H1 (cell line): Measurements from ENCODE around the gene EPN3. TPM values are rescaled to one million over a fixed set of nuclear protein-coding genes. Genes with fewer than 3 reads are reported as not detected.

Experiments used
- CTCF ChIA-PET: fragments of 300-600 bp; sonication (Branson Sonifier 250); formaldehyde crosslinking; loops from one replicate; lab custom pipeline; 2021; ENCODE audit not compliant: partially characterized antibody; lab: Charles Lee
- POLR2A ChIA-PET: fragments of 300-600 bp; sonication (Branson Sonifier 250); formaldehyde crosslinking; loops from one replicate; lab custom pipeline; 2021; ENCODE audit warnings: inconsistent platforms; ENCODE audit not compliant: partially characterized antibody; lab: Charles Lee
- DNase-seq, 2 experiments: peaks; one replicate each; pipeline versions ENCODE4 v3.0.0 to v3.0.0-alpha.2; 2010 to 2022; ENCODE audit warnings: low spot score in 2 of 2, low read depth in 1 of 2, mixed read lengths in 1 of 2
- FAIRE-seq: peaks from 2 replicates; lab custom pipeline; 2011; peaks lifted over from hg19 to GRCh38; lab: Jason Lieb, UNC
- H2AFZ ChIP-seq: 2 replicates; pipeline ENCODE4 v1.8.1; 2012; ENCODE audit warnings: low read length, inconsistent platforms
- H2AK5ac ChIP-seq: 2 replicates; pipeline ENCODE4 v1.6.1; 2013; ENCODE audit warnings: low read depth, low read length
- H2BK120ac ChIP-seq: replicated peaks from 2 replicates; pipeline ENCODE3; 2013; ENCODE audit warnings: low read depth, low read length, inconsistent platforms
- H2BK12ac ChIP-seq: 2 replicates; pipeline ENCODE4 v1.6.1; 2013; ENCODE audit warnings: low read depth, low read length
- H2BK15ac ChIP-seq: 2 replicates; pipeline ENCODE4 v1.6.1; 2013; ENCODE audit warnings: low read length
- H2BK20ac ChIP-seq: 2 replicates; pipeline ENCODE4 v1.6.1; 2013; ENCODE audit warnings: low read length
- H2BK5ac ChIP-seq: 2 replicates; pipeline ENCODE4 v1.6.1; 2013; ENCODE audit warnings: low read depth, low read length
- H3K14ac ChIP-seq: 2 replicates; pipeline ENCODE4 v1.6.1; 2013; ENCODE audit warnings: inconsistent platforms; ENCODE audit not compliant: insufficient read length
- H3K18ac ChIP-seq: 2 replicates; pipeline ENCODE4 v1.6.1; 2013; ENCODE audit warnings: low read length; ENCODE audit errors: extremely low read depth
- H3K23ac ChIP-seq: 2 replicates; pipeline ENCODE4 v1.6.1; 2013; ENCODE audit warnings: inconsistent platforms; ENCODE audit not compliant: insufficient read length
- H3K23me2 ChIP-seq: 2 replicates; pipeline ENCODE4 v1.6.1; 2013; ENCODE audit warnings: low read depth, low read length
- H3K27ac ChIP-seq: 2 replicates; pipeline ENCODE4 v1.6.1; 2011; ENCODE audit warnings: low read depth, low read length, inconsistent platforms
- H3K27me3 ChIP-seq, 4 experiments: replicated peaks in 1 of 4; 1 replicate in 1 of 4; 2 replicates in 3 of 4; pipeline versions ENCODE4 v1.6.1 to v1.8.1; 2011 to 2013; ENCODE audit warnings: low read length in 3 of 4, mild to moderate bottlenecking in 3 of 4, inconsistent platforms in 2 of 4, mixed read lengths in 2 of 4, moderate library complexity in 1 of 4; ENCODE audit not compliant: control insufficient read depth in 3 of 4, insufficient read depth in 3 of 4; ENCODE audit errors: extremely low read depth in 1 of 4
- H3K36me3 ChIP-seq, 4 experiments: 2 replicates each; pipeline versions ENCODE4 v1.6.1 to v1.8.1; 2011 to 2013; ENCODE audit warnings: mild to moderate bottlenecking in 4 of 4, low read length in 3 of 4, moderate library complexity in 2 of 4, control low read depth in 1 of 4, inconsistent platforms in 1 of 4; ENCODE audit not compliant: insufficient read depth in 4 of 4, control insufficient read depth in 2 of 4
- H3K4ac ChIP-seq: replicated peaks from 2 replicates; pipeline ENCODE3; 2013; ENCODE audit warnings: low read length, low read depth, mixed read lengths, inconsistent platforms; ENCODE audit not compliant: insufficient read length
- H3K4me1 ChIP-seq, 4 experiments: replicated peaks in 1 of 4; 1 replicate in 1 of 4; 2 replicates in 3 of 4; pipeline versions ENCODE4 v1.6.1 to v1.8.1; 2011 to 2013; ENCODE audit warnings: low read length in 3 of 4, inconsistent platforms in 2 of 4, mixed read lengths in 1 of 4; ENCODE audit not compliant: insufficient read depth in 4 of 4, control insufficient read depth in 3 of 4
- H3K4me2 ChIP-seq, 2 experiments: 2 replicates each; pipeline versions ENCODE4 v1.6.1 to v1.8.1; 2011 to 2013; ENCODE audit warnings: low read depth in 2 of 2, low read length in 2 of 2, control low read depth in 1 of 2, inconsistent platforms in 1 of 2, mild to moderate bottlenecking in 1 of 2; ENCODE audit not compliant: insufficient read depth in 1 of 2
- H3K4me3 ChIP-seq, 4 experiments: fragments of 200-600, 300-600 bp in 1 of 4; sonication (generic), shearing (Covaris generic), sonication (Bioruptor Twin) in 1 of 4; 2 replicates each; pipeline versions ENCODE4 v1.5.1 to v1.8.1; 2011 to 2016; ENCODE audit warnings: low read length in 4 of 4, low read depth in 3 of 4, control low read depth in 2 of 4, inconsistent platforms in 2 of 4, mild to moderate bottlenecking in 2 of 4, mixed read lengths in 1 of 4, moderate library complexity in 1 of 4; ENCODE audit not compliant: insufficient read depth in 2 of 4; ENCODE audit errors: extremely low read depth in 1 of 4
- H3K56ac ChIP-seq: replicated peaks from 2 replicates; pipeline ENCODE3; 2013; ENCODE audit warnings: low read depth, mild to moderate bottlenecking, mixed read lengths, low read length, inconsistent platforms; ENCODE audit not compliant: insufficient read length
- H3K79me1 ChIP-seq: 2 replicates; pipeline ENCODE4 v1.6.1; 2013; ENCODE audit warnings: low read depth, low read length, control low read depth
- H3K79me2 ChIP-seq, 2 experiments: 2 replicates each; pipeline versions ENCODE4 v1.6.1 to v1.8.1; 2012 to 2013; ENCODE audit warnings: low read length in 2 of 2, mild to moderate bottlenecking in 2 of 2, inconsistent platforms in 1 of 2; ENCODE audit not compliant: insufficient read depth in 2 of 2, control insufficient read depth in 1 of 2
- H3K9ac ChIP-seq, 4 experiments: replicated peaks in 1 of 4; 1 replicate in 1 of 4; 2 replicates in 3 of 4; pipeline versions ENCODE4 v1.6.1 to v1.8.1; 2011 to 2013; ENCODE audit warnings: low read depth in 3 of 4, low read length in 3 of 4, control low read depth in 2 of 4, mild to moderate bottlenecking in 2 of 4, moderate library complexity in 2 of 4, inconsistent platforms in 1 of 4; ENCODE audit errors: extremely low read depth in 1 of 4
- H3K9me3 ChIP-seq, 2 experiments: 2 replicates each; pipeline versions ENCODE4 v1.6.1 to v1.8.1; 2012 to 2013; ENCODE audit warnings: mild to moderate bottlenecking in 2 of 2, moderate library complexity in 2 of 2, control low read depth in 1 of 2, inconsistent platforms in 1 of 2, low read depth in 1 of 2, low read length in 1 of 2, mixed read lengths in 1 of 2; ENCODE audit not compliant: insufficient read depth in 2 of 2
- H4K20me1 ChIP-seq, 2 experiments: replicated peaks in 1 of 2; 2 replicates each; pipeline versions ENCODE3 to v1.8.1; 2011 to 2013; ENCODE audit warnings: inconsistent platforms in 2 of 2, low read length in 2 of 2, mild to moderate bottlenecking in 1 of 2; ENCODE audit not compliant: insufficient read depth in 2 of 2, control insufficient read depth in 1 of 2
- H4K5ac ChIP-seq: 2 replicates; pipeline ENCODE4 v1.6.1; 2013; ENCODE audit warnings: low read length, low read depth, mixed read lengths, inconsistent platforms; ENCODE audit not compliant: insufficient read length
- H4K8ac ChIP-seq: 2 replicates; pipeline ENCODE4 v1.8.0; 2013; ENCODE audit warnings: mild to moderate bottlenecking, moderate library complexity, low read length, inconsistent platforms; ENCODE audit not compliant: insufficient read depth; ENCODE audit errors: extremely low read depth
- H4K91ac ChIP-seq: replicated peaks from 2 replicates; pipeline ENCODE3; 2013; ENCODE audit warnings: low read length, mixed read lengths, inconsistent platforms; ENCODE audit not compliant: insufficient read length
- ASH2L ChIP-seq: fragments of 200-600, 300-600 bp; sonication (generic); IDR thresholded peaks from one replicate; pipeline ENCODE4 v1.7.1; 2017; ENCODE audit warnings: low read length
- BACH1 ChIP-seq: IDR thresholded peaks from 2 replicates; pipeline ENCODE4 v1.6.1; 2012; ENCODE audit warnings: low read length, improper control_type of control experiment
- BCL11A ChIP-seq, 2 experiments: IDR thresholded peaks; one replicate each; pipeline ENCODE4 v1.6.1; 2011; ENCODE audit warnings: low read depth in 2 of 2, low read length in 2 of 2, mild to moderate bottlenecking in 2 of 2
- EP300 ChIP-seq, 2 experiments: IDR thresholded peaks; 1 replicate in 1 of 2; 2 replicates in 1 of 2; pipeline ENCODE4 v1.6.1; 2011 to 2012; ENCODE audit warnings: low read depth in 2 of 2, low read length in 2 of 2, mild to moderate bottlenecking in 2 of 2, borderline replicate concordance in 1 of 2, inconsistent platforms in 1 of 2, moderate library complexity in 1 of 2
- EZH2 ChIP-seq: fragments of 200-600 bp; sonication (generic); IDR thresholded peaks from 2 replicates; pipeline ENCODE4 v1.7.1; 2012; ENCODE audit warnings: low read depth, mild to moderate bottlenecking, moderate library complexity, low read length, inconsistent platforms; ENCODE audit not compliant: severe bottlenecking
- JUN ChIP-seq: IDR thresholded peaks from 2 replicates; pipeline ENCODE4 v1.6.1; 2011; ENCODE audit warnings: low read depth, mild to moderate bottlenecking, improper control_type of control experiment, low read length
- KDM1A ChIP-seq: fragments of 200-600, 300-600 bp; sonication (generic); IDR thresholded peaks from 2 replicates; pipeline ENCODE4 v1.7.1; 2016; ENCODE audit warnings: mild to moderate bottlenecking, low read length, borderline replicate concordance
- KDM5A ChIP-seq: fragments of 200-600 bp; IDR thresholded peaks from 2 replicates; pipeline ENCODE4 v1.7.1; 2012; ENCODE audit warnings: mild to moderate bottlenecking, low read length, inconsistent platforms, mixed read lengths
- POU5F1 ChIP-seq: IDR thresholded peaks from 2 replicates; pipeline ENCODE4 v1.6.1; 2011; ENCODE audit warnings: low read depth, mild to moderate bottlenecking, low read length, moderate library complexity
- SAP30 ChIP-seq: fragments of 300-600 bp; sonication (generic); IDR thresholded peaks from 2 replicates; pipeline ENCODE4 v1.7.1; 2012; ENCODE audit warnings: low read length, moderate library complexity, mild to moderate bottlenecking, inconsistent platforms; ENCODE audit not compliant: insufficient read depth, insufficient replicate concordance
- SIRT6 ChIP-seq: IDR thresholded peaks from one replicate; pipeline ENCODE4 v1.7.1; 2012; ENCODE audit warnings: low read length, inconsistent platforms
- SIX5 ChIP-seq: IDR thresholded peaks from 2 replicates; pipeline ENCODE4 v1.6.1; 2011; ENCODE audit warnings: mild to moderate bottlenecking, low read depth, low read length
- SP1 ChIP-seq: IDR thresholded peaks from 2 replicates; pipeline ENCODE4 v1.6.1; 2011; ENCODE audit warnings: low read depth, low read length
- SRF ChIP-seq: IDR thresholded peaks from 2 replicates; pipeline ENCODE4 v1.6.1; 2011; ENCODE audit warnings: mild to moderate bottlenecking, low read depth, low read length, moderate library complexity
- ZNF274 ChIP-seq: IDR thresholded peaks from 2 replicates; pipeline ENCODE4 v1.7.0; 2012; ENCODE audit warnings: low read length, borderline replicate concordance; ENCODE audit errors: extremely low read depth
- WGBS, 2 experiments: shearing (Covaris generic) in 1 of 2; methylation state at CpG; one replicate each; pipeline versions ENCODE4 v1.1.6 to v1.1.7; 2013 to 2015; ENCODE audit warnings: low lambda C conversion rate in 2 of 2, mixed read lengths in 2 of 2, inconsistent platforms in 1 of 2, low coverage in 1 of 2, missing lambda C conversion rate in 1 of 2; ENCODE audit not compliant: insufficient replicate concordance in 2 of 2, insufficient coverage in 1 of 2, insufficient read length in 1 of 2; ENCODE audit errors: extremely low coverage in 1 of 2, missing lambda C conversion rate in 1 of 2; 5-methylcytosine and 5-hydroxymethylcytosine counted together
- polyA plus RNA-seq, 7 experiments: library from polyadenylated mRNA; depleted of rRNA in 3 of 7; stranded (reverse) in 5 of 7; unstranded in 2 of 7; fragments of >200 nt in 5 of 7; fragments of 200-250 nt in 2 of 7; gene quantifications; 1 replicate in 5 of 7; 2 replicates in 1 of 7; 4 replicates in 1 of 7; pipeline versions ENCODE4 v1.2.1 to v1.2.3, GENCODE V29; 2011 to 2013; ENCODE audit warnings: missing spikeins in 2 of 7, mixed read lengths in 2 of 7
- total RNA-seq: library from RNA; stranded (reverse); fragmentation: NEBNext Ultra II Directional; extraction: Animal tissue kit (Norgen Biotek cat#: 25700); gene quantifications from 2 replicates; pipeline ENCODE4 v1.2.1, GENCODE V29; 2021

EPN3 gene
- total and polyA plus RNA-seq, 2 of the 8 experiments (the other 6 are each of a cell fraction or from before 2014, with no cell fraction given), result 6.7 to 7.9 TPM

GRCh38 chr17:50506298-50506697 is 26.2 kb upstream of the EPN3 start:
- Histone ChIP-seq H3K36me3 (no peaks in the 10 kb centered on the region), H3K4ac (no peak overlapping the region), H3K23ac (no peak overlapping the region), H3K9me3 (no peaks in the 10 kb centered on the region), H3K4me1 (peaks cover 5 to 15% (median 10%) of the 10 kb centered on the region in 4 experiments), H3K27ac (no peak overlapping the region), H4K8ac (no peak overlapping the region), H3K4me2 (no peak overlapping the region), H2BK12ac (0 out of 2 replicates have a peak overlapping the region, but pooled peaks have one; percentile 39), H2AFZ (0 out of 2 replicates have a peak overlapping the region, but pooled peaks have one; percentile 66), H3K79me1 (no peaks in the 10 kb centered on the region), H3K23me2 (peaks cover 3% of the 10 kb centered on the region; the same call in 1 of the 2 replicates), H4K20me1 (peaks cover 0 to 3% of the 10 kb centered on the region in 2 experiments), H2BK15ac (no peak overlapping the region), H3K27me3 (no peaks in the 10 kb centered on the region; a peak in 1 of 7 replicates), H2BK20ac (0 out of 2 replicates have a peak overlapping the region, but pooled peaks have one; percentile 61), H3K4me3 (no peak overlapping the region), H3K79me2 (no peaks in the 10 kb centered on the region), H4K5ac (no peak overlapping the region), H3K14ac (no peak overlapping the region), H2BK120ac (no peak overlapping the region), H2BK5ac (no peak overlapping the region), H3K9ac (no peak overlapping the region), H4K91ac (no peak overlapping the region), H3K56ac (no peak overlapping the region), H2AK5ac (no peak overlapping the region), H3K18ac (no peak overlapping the region)
- DNase-seq (no peak), FAIRE-seq (no peak)
- CTCF ChIA-PET, result interaction anchor here (0.9 to 8.3 kb wide), 10 partner anchors 12 to 144 kb away, joined by 3 to 116 read pairs (median 3); partner anchors contain the start of gene RSAD1
- 78% methylated on average over 7 of the region's 7 CpGs; no CpG with 5 or more reads in 1 of the 2 experiments for WGBS, 2 experiments
- POLR2A ChIA-PET, result interaction anchor here (1.2 to 1.4 kb wide), 2 partner anchors 27 to 36 kb away, joined by 3 read pairs; no protein-coding TSS in a partner anchor
- no peak for TF ChIP-seq SIRT6
- TF ChIP-seq EZH2, result no peak
- TF ChIP-seq ZNF274, result no peak
- no peak for TF ChIP-seq BACH1
- TF ChIP-seq BCL11A (IDR thresholded peaks at IDR 0.05; ENCODE audit: low read depth in 2 of 2, low read length in 2 of 2), result no peak
- TF ChIP-seq SAP30, result no peak
- TF ChIP-seq EP300 (IDR thresholded peaks at IDR 0.05; ENCODE audit: borderline replicate concordance in 1 of 2, low read depth in 2 of 2, low read length in 2 of 2), result no peak
- TF ChIP-seq POU5F1, result no peak
- TF ChIP-seq JUN, result no peak
- no peak for TF ChIP-seq ASH2L
- TF ChIP-seq SRF, result no peak
- TF ChIP-seq KDM1A, result no peak
- no peak for TF ChIP-seq SP1
- no peak for TF ChIP-seq SIX5
- no peak for TF ChIP-seq KDM5A
